ENCODE data around the gene DMXL2. TPM values are rescaled to one million over a fixed set of nuclear protein-coding genes. Genes with fewer than 3 reads are reported as not detected.

The DMXL2 gene
- total and polyA plus RNA-seq, 2 donors from 2014 or later, result 14.6 to 29.0 TPM

GRCh38 chr15:51416129-51416528, 206.4 kb downstream of the DMXL2 start:
- intact Hi-C loops (cut with DNase I), result no loop called here
- Histone ChIP-seq H3K4me1 (ENCODE audit: control insufficient read depth in 2 of 3, insufficient read depth in 2 of 3, low read depth in 1 of 3, low read length in 3 of 3) (no peaks in the 10 kb centered on the region), H3K9ac (ENCODE audit: low read length in 3 of 3) (no peak overlapping the region), H3K4me3 (ENCODE audit: low read length in 3 of 3) (no peak overlapping the region), H3K27me3 (ENCODE audit: control insufficient read depth, insufficient read depth, low read length) (no peaks in the 10 kb centered on the region), H3K9me3 (ENCODE audit: control insufficient read depth in 2 of 3, insufficient read depth in 1 of 3, low read length in 3 of 3) (no peaks in the 10 kb centered on the region), H3K36me3 (ENCODE audit: control insufficient read depth in 2 of 3, insufficient read depth in 3 of 3, low read length in 3 of 3) (no peaks in the 10 kb centered on the region), H3K27ac (ENCODE audit: low read depth in 2 of 2, low read length in 2 of 2) (no peak overlapping the region)
- DNase-seq, result no peak
- TF ChIP-seq CTCF (IDR thresholded peaks at IDR 0.05; ENCODE audit: borderline replicate concordance, extremely low read depth, insufficient read depth), result no peak
- FAIRE-seq, result no peak

- Histone ChIP-seq H3K27me3 (ENCODE audit: control insufficient read depth, insufficient read depth, low read length) (no peaks in the 10 kb centered on the region), H3K4me1 (ENCODE audit: control insufficient read depth in 2 of 3, insufficient read depth in 2 of 3, low read depth in 1 of 3, low read length in 3 of 3) (no peaks in the 10 kb centered on the region), H3K27ac (ENCODE audit: low read depth in 2 of 2, low read length in 2 of 2) (no peak overlapping the region), H3K9me3 (ENCODE audit: control insufficient read depth in 2 of 3, insufficient read depth in 1 of 3, low read length in 3 of 3) (no peaks in the 10 kb centered on the region), H3K9ac (ENCODE audit: low read length in 3 of 3) (no peak overlapping the region), H3K36me3 (ENCODE audit: control insufficient read depth in 2 of 3, insufficient read depth in 3 of 3, low read length in 3 of 3) (no peaks in the 10 kb centered on the region), H3K4me3 (ENCODE audit: low read length in 3 of 3) (no peak overlapping the region)
- no peak for FAIRE-seq
- TF ChIP-seq CTCF (IDR thresholded peaks at IDR 0.05; ENCODE audit: borderline replicate concordance, extremely low read depth, insufficient read depth), result no peak
- DNase-seq, result no peak
- intact Hi-C loops (cut with DNase I), result no loop called here
Measured at GRCh38 chr15:51414256-51414860, 208.2 kb downstream of the DMXL2 start.

GRCh38 chr15:51405693-51406523, 216.7 kb downstream of the DMXL2 start:
- H3K9ac ChIP-seq (ENCODE audit: low read length in 3 of 3), result no peak overlapping the region
- no peak for DNase-seq
- no peaks in the 10 kb centered on the region for H3K36me3 ChIP-seq (ENCODE audit: control insufficient read depth in 2 of 3, insufficient read depth in 3 of 3, low read length in 3 of 3)
- no peak for TF ChIP-seq CTCF (IDR thresholded peaks at IDR 0.05; ENCODE audit: borderline replicate concordance, extremely low read depth, insufficient read depth)
- intact Hi-C loops (cut with DNase I), result no loop called here
- no peaks in the 10 kb centered on the region for H3K9me3 ChIP-seq (ENCODE audit: control insufficient read depth in 2 of 3, insufficient read depth in 1 of 3, low read length in 3 of 3)
- H3K4me3 ChIP-seq (ENCODE audit: low read length in 3 of 3), result no peak overlapping the region
- no peak overlapping the region for H3K27ac ChIP-seq (ENCODE audit: low read depth in 2 of 2, low read length in 2 of 2)
- FAIRE-seq, result no peak
- no peaks in the 10 kb centered on the region for H3K27me3 ChIP-seq (ENCODE audit: control insufficient read depth, insufficient read depth, low read length)
- no peaks in the 10 kb centered on the region for H3K4me1 ChIP-seq (ENCODE audit: control insufficient read depth in 2 of 3, insufficient read depth in 2 of 3, low read depth in 1 of 3, low read length in 3 of 3)
